NT2/D1 (cell line): ENCODE measurements around the gene AFF1.

Experiments
- SUZ12 ChIP-seq: IDR thresholded peaks from 2 replicates; pipeline ENCODE4 v1.6.1; 2011; ENCODE audit not compliant: insufficient read length, insufficient read depth; ENCODE audit errors: extremely low read depth
- YY1 ChIP-seq: IDR thresholded peaks from 2 replicates; pipeline ENCODE4 v1.6.1; 2011; ENCODE audit not compliant: insufficient read length, insufficient read depth

- no peak for TF ChIP-seq YY1
- no peak for TF ChIP-seq SUZ12
Measured at GRCh38 chr4:87030124-87030523, 95.3 kb downstream of the AFF1 start.
